PC-9 (cell line): ENCODE data around the gene GANAB.

Experiments
- CTCF ChIP-seq: fragments of 200-600 bp; sonication (generic); conservative IDR thresholded peaks from 2 replicates; pipeline ENCODE4 v1.6.1; 2017; ENCODE audit warnings: mixed run types, antibody characterized with exemption, mild to moderate bottlenecking, moderate library complexity
- EZH2 ChIP-seq: fragments of 200-600 bp; sonication (generic); IDR thresholded peaks from 2 replicates; pipeline ENCODE4 v1.8.0; 2017; ENCODE audit warnings: antibody characterized with exemption, low read depth

GRCh38 chr11:62603072-62603408 is 43.4 kb downstream of the GANAB start:
- TF ChIP-seq CTCF = no peak
- no peak for TF ChIP-seq EZH2
